GM19395 (cell line): Measurements from ENCODE around the gene SPEN.

ENCODE experiments used
- ATAC-seq: cut with Tn5 transposase; IDR thresholded peaks from one replicate; pipeline ENCODE4 v1.9.1; 2021; ENCODE audit warnings: mild to moderate bottlenecking, moderate library complexity; ENCODE audit not compliant: unreplicated experiment

The SPEN gene

DNA sequence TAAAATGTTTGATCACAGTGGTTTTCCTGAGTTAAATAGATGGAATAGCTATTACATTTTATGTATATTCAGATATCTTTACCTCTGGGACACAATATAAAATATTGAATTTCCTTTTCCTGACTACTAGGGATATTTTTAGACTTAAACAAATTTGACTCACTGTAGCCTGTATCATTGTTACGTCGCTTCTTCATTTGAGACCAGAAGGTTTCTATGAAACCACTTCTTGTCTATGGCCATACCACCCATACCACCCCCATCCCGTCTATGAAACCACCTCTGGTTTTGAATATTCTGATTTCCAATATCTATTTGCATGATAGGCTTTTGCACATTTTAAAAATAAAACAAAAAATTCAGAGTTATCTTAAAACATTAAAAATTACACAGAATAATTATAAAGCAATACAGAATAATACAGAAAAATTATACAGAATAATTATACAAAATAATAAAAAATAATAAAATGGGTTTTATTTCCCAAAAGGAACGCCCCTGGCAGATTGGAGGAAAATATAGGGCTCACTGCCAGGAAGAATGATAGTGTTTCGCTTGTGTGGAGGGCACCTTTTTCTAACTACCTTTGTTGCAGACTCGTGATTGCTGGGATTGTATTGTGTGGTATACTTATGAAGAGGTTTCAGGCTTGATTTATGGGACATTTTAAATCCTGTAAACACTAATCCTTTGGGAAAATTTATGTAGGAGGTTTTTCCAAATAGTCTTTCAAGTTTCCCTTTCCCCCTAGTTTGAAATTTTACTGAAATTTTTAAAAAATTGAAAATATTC, 4.7 kb downstream of the SPEN start:
- ATAC-seq, result no peak

DNA sequence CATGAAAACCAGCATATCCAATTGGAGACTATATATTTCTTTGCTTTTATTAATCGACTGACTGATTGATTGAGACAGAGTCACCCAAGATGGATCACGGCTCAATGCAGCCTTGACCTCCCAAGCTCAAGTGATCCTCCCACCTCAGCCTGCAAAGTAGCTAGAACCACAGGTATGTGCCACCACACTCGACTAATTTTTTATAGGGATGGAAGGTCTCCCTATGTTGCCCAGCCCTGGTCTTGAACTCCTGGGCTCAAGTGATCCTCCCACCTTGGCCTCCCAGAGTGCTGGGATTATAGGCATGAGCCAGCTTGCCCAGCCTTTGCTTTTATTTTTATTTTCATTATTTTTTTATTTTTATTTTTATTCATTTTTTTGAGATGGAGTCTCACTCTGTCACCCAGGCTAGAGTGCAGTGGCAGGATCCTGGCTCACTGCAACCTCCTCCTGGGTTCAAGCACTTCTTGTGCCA, 5.4 kb downstream of the SPEN start:
- no peak for ATAC-seq

DNA sequence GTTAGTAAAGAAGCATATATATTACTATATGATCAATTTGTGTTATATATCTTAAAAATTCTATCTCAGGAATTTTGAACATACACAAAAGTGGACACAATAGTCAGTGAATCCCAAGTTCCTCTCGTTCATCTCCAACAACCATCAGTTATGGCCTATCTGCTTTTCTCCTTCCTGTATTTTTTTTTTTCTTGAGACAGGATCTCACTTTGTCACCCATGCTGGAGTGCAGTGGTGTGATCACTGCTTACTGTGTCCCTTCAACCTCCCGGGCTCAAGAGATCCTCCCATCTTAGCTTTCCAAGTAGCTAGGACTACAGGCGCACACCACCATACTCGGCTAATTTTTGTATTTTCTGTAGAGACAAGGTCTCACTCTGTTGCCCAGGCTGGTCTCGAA, 9.4 kb downstream of the SPEN start:
- no peak for ATAC-seq

DNA sequence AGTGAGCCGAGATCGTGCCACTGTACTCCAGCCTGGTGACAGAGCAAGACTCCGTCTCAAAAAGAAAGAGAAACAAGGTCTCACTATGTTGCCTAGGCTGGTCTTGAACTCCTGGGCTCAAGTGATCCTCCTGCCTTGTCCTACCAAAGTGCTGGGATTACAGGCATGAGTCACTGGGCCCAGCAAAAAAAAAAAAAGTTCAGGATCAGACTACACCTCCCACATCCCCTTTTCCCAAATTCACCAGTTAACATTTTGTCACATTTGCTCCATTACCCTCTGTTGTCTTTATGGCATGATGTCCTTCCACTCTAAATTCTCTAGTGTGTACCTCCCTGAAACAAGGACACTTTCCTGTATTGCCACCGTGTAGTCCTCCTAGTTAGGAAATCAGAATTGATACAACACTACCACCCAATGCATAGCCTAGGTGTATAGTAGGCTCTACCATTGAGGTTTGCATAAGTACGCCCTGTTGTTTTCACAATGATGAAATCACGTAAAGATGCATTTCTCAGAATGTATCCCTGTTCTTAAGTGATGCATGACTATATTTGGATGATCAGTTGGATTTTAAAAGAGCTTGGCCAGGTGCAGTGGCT, 10.7 kb downstream of the SPEN start:
- no peak for ATAC-seq

DNA sequence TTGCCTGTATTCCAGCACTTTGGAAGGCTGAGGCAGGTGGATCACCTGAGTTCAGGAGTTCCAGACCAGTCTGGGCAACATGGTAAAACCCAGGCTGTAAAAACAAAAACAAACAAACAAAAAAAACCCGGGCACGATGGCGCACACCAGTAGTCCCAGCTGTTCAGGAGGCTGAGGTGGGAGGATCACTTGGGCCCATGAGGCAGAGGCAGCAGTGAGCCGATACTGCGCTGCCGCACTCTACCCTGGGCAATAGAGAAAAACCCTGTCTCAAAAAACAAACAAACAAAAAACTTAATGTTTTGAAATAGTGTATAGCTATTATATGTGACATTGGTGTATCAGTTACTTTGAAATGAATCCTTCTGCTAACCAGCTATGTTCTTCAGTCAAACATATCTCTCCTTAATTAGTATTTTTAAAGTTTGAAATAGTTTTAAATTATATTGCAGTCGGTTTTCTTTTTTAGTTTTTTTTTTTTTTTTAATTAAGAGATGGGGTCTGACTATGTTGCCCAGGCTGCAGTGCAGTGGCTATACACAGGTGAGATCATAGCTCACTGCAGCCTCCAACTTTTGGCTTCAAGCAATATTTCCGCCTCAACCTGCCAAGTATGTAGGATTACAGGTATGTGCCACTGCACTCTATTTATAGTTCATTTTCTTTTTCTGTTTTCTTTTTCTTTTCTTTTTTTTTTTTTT, 11.3 kb downstream of the SPEN start:
- no peak for ATAC-seq

DNA sequence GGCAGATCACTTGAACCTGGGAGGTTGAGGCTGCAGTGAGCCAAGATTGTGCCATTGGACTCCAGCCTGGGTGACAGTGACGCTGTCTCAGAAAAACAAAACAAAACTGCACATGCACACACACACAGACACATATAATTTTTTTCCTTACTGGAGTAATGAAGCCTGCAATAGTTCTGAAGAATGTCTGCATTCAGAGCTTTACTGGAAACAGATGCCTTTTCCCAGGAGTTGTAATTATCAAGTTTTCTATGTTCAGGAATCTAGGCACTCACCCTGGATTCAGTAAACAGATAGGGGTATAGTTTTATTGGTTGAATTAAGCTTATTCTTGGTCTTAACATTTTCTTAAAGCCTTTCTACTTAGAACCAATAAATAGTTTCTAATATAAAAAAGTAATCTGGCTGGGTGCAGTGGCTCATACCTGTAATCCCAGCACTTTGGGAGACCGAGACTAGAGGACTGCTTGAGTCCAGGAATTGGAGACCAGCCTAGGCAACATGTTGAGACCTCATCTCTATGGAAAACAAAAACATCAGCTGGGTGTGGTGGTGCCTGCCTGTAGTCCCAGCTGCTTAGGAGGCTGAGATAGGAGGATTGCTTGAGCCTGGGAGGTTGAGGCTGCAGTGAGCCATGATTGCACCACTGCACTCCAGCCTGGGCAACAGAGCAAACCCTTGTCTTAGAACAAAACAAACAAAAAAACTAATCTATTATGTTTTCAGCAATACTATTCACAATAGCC, 15.8 kb downstream of the SPEN start:
- no peak for ATAC-seq

DNA sequence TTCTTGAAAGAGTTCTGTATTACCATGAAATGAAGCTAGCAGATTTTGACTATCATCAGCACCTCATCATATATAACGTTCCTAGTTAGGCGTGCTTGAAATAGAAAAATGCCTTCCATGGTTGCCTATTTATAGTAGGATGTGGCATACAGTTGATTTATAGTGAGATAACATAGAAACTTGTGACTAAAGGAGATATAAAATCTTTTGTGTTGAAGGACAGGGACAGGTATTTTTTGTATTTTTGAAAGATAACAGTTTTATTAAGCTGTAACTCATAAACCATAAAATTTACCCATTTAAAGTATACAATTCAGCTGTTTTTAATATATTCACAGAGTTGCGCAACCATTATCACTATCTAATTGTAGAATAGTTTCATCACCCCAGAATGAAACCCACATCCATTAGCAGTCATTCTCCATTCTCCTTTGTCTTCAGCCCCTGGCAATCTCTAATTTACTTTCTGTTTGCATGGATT, 19.3 kb downstream of the SPEN start:
- no peak for ATAC-seq

DNA sequence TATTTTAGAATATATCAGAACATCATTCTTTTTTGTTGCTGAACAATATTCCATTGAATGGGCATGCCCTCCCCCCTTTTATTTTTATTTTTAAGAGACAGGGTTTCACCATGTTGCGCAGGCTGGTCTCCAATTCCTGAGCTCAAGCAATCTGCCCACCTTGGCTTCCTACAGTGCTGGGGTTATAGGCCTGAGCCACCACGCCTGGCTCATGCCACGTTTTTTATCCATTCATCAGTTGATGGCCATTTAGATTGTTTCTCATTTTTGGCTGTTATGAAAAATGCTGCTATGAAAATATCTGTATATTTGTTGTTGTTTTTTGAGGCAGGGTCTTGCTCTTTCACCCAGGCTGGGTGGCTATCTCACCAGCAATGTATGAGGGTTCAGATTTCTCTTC, 19.8 kb downstream of the SPEN start:
- no peak for ATAC-seq

DNA sequence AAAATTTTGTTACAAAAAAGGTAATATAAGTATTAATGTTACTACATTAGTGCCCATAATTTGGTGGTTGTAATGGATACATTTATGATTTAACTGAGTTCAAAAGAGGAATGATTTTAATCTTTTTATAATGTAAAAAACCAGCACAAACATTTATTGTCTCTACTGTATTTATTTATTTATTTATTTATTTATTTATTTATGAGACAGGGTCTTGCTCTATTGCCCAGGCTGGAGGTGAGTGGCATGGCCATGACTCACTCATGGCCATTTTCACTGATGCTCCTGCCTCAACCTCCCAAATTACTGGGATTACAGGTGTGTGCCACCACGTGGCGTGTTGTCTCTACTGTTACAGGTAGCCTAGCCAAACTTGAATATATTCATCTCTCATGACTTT, 21.9 kb downstream of the SPEN start:
- no peak for ATAC-seq

DNA sequence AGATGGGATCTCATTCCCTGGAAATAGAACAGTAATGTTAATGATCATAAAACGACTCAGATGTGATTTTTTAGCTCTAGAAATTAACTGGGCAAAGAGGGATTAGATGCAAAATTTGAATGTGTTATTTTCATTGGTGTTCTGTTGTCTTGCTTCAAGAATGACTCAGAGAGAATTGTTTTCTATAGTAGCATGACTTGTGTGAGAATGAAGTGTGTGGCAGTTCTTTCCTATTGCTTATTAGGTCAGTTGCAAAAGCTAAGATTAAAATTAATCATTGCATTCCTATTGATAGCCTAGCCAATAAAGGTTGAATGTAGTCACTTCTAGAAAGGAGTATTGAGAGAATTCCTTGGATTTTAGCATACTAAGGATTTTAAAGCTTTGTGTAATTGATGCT, 22.9 kb downstream of the SPEN start:
- no peak for ATAC-seq

DNA sequence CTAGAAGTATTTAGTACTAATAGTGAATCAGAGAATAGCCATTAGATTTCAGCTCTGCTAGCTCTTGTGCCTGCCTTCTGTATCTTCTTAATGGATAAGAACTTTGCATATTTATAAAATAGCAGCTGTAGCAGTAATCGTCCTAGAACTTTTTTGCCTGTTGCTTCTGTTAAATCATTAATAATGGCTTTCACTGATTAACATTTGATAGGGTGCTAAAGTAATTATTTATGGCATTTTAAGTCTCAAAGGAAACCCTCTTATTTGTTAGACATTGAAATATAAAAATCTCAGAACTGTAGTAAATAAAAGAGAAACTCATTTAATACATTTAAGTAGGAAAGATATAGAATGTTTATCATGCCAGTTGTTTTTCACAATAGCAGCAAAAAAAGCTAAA, 27.0 kb downstream of the SPEN start:
- ATAC-seq, result no peak

DNA sequence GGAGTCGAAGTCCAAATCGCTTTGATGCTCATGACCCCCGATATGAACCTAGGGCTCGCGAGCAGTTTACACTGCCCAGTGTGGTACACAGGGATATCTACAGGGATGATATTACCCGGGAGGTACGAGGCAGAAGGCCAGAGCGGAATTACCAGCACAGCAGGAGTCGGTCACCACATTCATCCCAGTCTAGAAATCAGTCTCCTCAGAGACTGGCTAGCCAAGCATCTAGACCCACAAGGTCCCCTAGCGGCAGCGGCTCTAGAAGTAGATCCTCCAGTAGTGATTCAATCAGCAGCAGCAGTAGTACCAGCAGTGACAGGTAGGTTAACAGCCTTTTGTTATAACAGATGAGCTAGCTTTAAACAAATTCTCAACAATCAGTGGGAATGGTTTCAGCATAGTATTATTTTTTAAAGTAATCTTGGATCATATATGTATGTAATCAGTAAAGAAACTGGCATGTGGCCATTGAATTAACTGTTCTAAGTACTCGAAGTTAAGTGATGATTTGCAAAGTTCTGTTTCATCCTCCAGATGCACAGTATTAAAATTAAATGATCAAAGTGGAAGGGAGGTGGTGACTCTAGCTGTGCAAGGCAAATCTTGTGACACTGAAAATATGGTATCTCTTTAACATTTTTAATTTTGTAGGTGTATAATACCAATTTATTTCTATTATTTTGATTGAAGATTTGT, 29.0 kb downstream of the SPEN start:
- ATAC-seq, result no peak

DNA sequence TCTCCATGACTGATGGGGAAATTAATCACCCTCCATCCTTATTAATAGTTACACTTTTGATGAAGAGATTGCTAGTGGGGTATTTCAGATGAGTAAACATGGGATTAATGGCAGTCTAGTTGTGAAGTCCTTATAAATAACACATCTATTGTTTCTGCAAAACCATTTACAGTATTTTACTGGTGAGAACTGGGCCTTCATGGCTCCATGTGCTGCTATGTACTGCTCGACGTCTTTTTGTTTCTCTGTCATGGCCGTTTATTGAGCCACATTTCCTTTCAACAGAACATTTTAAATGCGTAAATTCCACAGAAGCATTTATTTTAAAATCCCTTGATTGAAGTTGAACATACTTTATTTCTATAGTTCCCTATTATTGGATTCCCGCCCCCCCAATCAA, 34.5 kb downstream of the SPEN start:
- no peak for ATAC-seq

DNA sequence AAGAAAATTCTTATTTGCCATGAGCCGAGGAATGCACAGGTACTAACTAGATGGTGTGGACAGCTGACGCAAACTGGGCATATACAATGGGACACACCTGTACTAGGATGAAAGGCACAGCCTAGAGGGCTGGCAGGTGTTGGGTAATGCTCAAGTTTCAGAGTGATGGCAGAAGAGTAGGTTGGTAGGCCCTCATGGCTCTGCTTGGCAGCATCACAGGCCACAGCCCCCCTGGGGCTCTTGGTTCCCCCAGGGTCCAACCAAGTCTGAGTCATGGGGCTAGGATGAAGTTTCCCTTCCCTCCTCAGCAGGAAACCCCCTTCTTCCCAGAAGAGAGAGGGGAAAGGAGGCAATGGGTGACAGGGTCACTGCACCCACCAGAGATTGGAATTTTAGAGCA, 35.2 kb downstream of the SPEN start:
- no peak for ATAC-seq

DNA sequence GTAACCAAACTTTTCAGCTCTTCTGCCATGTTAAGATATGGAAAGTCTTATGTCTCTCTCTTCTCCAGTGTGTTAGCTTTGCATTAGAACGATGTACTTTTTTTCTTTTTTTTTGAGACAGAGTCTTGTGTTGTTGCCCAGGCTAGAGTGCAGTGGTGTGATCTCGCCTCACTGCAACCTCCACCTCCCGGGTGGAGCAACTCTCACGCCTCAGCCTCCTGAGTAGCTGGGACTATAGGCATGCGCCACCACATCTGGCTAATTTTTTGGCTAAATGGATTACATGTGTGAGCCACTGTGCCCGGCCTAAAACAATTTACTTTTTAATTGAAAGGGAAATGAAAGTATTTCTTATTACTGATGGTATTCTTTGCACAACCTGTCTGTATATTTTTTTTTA, 35.8 kb downstream of the SPEN start:
- ATAC-seq, result no peak

DNA sequence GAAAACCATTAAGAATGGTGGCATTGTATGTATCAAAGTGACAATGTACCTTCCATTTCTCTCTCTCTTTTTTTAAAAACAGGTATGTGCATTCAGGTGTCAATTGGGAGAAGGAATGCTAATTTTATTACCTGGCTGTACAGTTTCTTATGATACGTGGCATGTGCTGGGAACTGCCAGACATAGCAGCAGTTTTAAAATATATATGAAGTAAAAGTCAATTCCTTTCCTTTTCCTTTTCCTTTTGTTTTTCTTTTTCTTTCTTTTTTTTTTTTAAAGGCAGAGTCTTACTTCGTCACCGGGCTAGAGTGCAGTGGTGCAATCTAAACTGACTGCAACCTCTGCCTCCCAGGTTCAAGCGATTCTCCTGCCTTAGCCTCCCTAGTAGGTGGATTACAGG, 37.0 kb downstream of the SPEN start:
- ATAC-seq, result no peak

DNA sequence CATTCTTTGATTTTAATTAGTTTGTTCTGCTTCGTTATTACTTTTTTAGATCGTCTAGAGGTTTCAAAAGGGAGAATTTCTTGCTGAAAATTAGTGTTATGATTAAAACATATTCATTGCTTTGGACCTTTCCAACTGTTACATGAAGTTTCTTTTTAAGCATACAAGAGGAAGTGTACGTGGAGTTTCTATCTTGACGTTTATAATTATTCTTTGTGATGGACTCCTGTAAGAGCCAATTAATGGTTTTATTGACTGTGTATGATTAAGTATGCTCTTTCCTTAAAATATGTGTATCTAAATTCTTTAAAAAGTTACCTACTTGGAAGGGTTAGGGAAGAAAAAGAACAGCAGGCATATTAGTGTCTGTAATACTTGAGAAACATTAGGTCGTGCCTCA, 37.8 kb downstream of the SPEN start:
- ATAC-seq, result no peak

DNA sequence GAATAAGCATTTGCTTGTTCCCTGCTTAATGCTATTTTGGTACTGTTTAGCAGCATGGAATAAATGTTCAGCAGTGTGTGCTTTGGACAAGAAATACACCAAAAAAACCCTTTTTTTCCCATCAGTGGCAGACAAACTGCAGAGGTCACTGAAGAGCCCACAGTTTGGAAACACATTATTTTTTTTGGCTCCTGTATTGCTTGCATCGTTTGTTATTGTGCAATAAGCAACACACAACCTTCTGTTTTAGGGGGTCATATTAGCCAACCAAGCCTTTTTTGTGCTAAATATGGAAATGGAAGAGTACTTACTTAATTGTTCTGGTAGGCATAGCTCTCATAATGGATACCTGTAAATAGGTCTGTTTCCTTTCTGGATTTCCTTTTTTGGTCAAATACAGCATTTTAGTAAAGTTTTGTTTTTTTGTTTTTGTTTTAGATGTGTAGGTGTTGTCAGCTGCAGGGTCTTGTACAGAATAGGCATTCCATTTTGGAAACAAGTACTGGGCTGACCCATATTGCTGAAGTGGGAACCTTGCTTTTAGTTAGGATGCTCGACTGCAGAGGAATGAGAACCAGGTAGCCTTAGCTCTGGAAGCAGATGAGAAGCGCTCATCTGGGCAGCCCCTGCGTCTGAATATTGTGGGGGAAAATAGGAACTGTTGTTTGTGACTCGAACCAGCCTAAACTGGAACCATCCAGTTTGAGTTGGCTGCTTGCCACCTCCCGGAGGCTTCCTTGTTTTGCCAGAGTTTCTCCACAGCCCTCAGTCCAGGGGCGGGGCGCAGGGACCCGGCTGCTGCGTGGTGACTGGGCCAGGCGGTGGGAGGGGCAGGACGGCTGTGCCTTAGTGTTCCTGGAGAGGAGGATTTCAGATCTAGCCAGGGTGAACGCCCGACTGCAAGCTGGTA, 38.4 kb downstream of the SPEN start:
- no peak for ATAC-seq

DNA sequence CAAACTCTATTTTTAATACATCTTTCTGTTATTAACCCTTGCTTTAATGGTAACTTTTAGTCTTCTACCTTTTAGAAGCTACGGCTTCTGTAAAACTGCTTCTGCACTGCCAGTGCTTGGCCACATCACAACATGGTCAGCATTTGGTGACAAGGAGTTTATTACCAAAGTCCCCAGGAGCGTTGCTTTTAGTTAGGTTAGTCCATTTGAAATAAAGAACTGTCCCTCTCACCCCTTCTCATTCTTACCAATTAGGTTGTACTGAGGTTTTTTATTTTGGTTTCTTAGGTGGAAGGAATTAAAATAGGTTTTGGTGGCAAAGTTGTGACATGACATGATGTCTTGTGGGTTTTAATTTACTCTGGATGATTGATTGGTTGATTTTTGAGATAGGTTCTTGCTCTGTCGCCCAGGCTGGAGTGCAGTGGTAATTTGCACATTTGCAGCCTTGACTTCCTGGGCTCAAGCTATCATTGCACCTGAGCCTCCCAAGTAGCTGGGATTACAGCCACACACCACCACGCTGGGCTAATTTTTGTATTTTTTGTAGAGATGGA, 39.2 kb downstream of the SPEN start:
- no peak for ATAC-seq
